HG03460 (cell line): ENCODE results near the gene TSGA10IP.
A peak's percentile ranks its signal among the peaks of the same experiment; 100 is the strongest.

Source experiments
- ATAC-seq: cut with Tn5 transposase; IDR thresholded peaks from one replicate; pipeline ENCODE4 v1.9.1; 2021; ENCODE audit not compliant: unreplicated experiment

Gene TSGA10IP

DNA sequence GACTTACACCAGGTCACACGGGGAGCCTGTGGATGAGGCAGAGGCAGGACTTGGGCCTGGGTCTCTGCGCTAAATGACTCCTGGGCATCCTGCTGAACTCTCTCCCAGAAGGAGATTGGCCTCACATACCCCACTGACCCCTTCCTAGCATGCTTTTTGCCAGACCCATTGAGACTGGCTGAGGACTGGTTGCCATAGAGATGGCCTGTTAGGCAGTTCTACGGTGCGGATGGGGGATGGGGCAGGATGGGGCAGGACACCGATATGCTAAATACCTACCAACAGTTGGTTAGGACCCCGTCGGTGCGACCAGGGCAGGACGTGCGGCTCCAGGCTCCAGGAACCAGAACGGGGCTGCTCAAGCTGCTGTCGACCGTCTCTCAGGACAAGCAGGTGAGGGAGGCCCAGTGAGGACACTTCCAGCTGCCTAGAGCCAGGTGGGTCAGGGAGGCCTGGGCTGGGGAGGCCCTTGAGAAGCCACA, at the start of gene TSGA10IP:
Gene TSGA10IP (plus strand): TSS at position 51 of the 482 bp plus-strand sequence. CDS start 196 bp downstream, at position 247.
- no peak for ATAC-seq

DNA sequence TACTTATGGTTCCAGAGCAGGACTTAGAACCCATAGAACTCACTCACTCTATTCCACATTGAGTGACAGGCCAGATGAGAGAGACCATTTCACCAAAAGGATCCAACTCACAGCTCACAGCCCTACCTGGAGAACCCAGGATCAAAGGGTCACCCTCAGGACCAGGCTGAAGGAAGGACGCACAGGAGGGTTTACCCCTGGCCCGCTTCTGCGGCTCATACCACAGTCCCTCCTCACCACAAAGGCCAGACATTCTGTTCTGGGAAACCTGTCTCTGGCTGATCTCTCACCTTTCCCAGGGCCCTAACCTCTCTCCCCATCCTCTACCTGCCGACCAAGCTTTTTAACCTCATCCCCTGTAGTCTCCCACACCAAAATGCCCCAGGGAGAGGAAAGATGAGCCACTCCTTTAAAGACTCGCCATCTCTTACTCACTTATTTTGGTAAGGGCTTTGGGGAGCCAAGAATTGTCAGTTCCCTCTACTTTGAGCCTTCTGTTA, 49.7 kb upstream of the TSGA10IP start:
- no peak for ATAC-seq

DNA sequence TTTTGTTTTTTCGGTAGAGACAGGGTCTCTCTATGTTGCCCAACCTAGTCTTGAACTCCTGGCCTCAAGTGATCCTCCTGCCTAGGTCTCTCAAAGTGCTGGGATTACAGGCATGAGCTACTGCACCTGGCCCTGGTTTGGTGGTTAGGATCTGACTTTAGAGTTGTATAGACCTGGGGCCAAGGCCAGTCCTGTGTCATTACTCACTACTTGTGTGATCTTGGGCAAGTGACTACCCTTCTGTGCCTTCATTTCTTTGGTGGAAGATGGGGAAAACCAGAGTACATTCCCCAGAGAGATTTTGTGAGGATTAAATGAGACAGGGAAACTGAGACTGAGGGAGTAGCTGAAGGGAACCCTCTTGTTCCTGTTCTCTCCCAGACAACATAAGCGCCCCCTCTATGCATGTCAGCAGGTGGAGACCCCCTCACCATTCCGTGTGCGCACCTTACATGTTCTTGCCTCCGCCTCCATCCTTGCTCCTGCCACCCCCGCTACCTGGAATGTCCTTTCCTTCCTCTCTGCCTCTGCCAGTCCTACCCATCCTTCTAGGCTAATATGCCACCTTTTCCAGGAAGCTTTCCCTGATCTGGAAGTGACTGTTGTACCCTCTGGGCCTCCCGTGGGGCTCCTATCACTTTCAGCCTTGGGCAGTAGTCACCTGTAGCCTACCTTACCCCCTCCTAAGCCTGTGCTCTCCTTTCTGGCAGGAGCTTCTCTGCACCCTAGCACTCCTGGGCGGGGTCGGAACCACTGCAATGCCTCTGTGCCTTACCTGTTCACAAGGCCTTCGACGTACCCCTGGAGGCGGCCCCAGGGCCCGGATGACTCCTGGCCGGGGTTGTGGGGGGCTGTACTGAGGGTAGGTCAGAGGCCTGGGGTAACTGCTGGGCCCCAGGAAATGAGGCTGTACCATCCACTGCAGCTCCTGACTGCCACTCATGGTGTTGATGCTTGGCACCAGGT, 49.0 kb upstream of the TSGA10IP start:
- no peak for ATAC-seq

DNA sequence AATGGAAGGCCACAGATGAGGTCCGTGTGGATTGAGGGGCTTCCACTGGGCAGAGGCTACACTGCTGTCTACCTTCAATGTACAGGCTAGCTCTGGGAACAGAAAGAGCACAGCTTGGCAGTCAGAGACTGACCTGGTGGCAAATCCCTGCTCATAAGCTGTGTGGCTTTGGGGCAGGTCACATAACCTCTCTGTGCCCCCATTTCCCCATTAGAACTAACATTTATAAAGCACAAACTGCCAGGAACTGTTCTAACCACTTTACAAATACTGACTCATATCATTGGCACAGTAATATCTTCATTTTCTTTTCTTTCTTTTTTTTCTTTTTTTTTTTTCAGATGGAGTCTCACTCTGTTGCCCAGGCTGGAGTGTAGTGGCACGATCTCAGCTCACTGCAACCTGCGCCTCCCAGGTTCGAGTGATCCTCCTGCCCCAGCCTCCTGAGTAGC, 48.2 kb upstream of the TSGA10IP start:
- ATAC-seq = no peak

DNA sequence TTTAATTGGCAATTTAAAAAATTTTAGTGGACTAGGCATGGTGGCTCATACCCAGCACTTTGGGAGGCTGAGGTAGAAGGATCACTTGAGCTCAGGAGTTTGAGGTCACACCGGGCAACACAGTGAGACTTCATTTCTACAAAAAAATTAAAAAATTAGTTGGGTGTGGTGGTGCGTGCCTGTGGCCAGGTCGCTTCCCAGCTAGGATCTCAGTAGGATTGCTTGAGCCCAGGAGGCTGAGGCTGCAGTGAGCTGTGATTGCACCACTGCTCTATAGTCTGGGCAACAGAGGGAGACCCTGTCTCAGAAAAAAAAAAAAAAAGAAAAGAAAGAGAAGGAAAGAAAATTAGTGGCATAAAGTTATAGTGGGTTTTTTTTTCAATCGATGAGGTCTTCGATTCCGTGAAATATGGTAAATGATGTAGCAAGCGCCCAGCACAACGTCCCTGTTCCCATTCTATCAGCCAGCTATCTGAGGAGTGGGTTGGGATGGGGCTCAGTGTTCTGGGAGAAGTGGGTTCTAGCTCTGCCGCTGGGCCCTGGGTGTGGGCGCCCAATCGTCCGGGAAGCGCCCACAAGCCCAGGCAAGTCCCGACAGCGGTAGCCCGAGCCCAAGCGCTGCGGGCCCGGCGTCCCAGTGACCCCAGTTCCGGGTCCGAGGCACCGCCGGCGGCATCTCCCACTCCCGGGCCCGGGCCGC, 46.5 kb upstream of the TSGA10IP start:
- ATAC-seq = no peak

DNA sequence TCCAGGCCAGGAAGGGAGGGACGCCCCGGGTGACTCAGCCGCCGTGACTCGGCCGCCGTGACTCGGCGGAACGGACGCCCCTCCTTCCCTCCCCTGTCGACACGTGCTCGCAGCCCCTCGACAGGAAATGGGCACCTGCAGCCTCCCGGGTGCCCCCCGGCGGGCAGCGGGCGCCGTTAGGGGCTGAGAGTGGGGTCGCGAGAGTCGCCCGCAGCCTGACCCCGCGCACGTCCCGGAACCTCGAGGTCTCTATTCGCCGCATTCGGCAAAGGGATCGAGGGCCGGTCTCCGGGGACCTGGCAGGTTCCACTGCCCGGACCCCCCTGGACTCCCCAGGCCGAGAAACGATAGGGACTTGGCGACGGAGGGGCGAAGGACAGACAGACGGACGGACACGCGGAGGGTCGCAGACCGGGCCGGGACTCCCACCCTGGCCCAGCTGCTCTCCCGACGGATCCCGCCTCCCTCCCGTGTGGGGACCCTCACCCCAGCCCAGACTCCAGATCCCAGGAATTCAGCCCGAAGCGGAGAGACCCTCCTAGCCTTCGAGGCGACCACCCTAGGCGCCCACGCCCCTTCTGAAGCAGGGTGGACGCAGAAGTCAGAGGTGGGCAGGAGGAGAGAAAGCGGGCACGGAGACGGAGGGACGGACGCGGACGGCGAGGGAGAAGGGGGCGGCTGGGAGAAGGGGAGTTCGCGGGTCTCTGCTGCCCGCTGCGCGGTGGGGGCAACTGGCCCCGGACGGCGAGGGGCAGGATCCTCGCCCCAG, 45.7 kb upstream of the TSGA10IP start:
- no peak for ATAC-seq

DNA sequence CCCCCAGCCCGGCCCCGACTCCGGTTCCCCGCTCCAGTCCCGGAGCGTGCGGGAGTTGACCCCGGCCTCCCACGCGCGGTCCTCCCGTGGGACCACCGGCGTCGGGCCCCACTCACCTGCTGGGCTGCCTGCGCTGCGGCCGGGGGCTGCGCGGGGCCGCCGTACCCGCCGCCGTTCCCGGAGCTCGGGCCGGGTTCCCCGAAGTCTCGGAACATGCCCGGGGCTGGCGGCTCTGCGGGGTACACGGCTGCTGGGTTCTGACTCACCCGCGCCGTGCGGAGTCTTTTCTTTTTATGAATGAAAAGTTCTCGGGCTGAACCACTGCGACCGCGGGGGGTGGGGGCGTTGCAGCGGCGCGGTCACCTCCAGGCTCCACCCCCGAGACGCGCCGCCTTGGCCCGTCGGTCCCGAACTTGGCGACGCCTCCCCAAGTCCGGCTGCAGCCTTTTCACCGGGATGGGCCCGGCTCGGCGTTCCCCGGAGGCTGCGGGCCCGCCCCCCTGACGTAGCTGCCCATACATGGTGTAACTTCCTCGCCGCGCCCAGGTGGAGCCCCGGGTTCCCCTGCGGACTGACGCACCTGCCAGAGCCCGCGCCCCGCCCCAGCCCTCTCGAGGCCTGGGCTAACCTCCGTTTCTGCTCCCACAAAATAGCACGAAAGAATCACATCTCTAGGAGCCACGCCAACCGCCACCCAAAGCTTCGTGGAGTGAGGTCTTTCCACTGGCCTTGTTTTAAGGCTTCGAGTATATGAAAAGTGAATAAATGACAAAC, 45.0 kb upstream of the TSGA10IP start, which contains the start of gene FOSL1:
Gene FOSL1 (minus strand): TSS at position 264 of the 774 bp plus-strand sequence. CDS start 49 bp downstream, at position 215.
- ATAC-seq = peak; percentile 76

DNA sequence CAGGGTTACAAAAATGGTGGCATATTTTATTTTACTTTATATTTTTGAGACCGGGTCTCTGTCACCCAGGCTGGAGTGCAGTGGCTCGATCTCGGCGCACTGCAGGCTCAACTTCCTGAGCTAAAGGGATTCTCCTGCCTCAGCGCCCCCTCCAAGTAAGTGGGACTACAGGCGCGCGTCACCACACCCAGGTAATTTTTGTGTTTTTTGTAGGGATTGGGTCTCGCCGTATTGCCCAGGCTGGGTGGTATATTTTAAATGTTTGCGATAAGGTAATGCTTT, 44.4 kb upstream of the TSGA10IP start:
- ATAC-seq = no peak

DNA sequence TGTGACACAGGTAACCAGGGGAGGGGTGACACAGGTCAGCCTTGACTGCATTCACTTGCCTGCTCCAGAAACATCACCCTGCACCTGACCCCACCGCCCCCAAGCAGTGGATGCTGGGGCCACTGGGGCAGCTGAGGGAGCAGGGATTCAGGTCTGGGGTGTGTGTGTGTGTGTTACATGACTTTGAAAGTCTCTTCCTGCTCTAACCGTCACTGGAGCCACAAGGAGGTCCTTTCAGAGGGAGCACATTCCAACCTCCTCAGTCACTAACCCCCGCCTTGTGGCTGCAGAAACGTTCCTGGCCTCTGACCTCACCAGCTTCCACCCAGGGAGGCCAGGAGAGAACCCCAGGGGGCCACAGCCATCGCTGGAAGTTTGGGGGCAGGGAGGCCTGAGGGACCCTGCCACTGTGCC, 42.2 kb upstream of the TSGA10IP start:
- no peak for ATAC-seq

DNA sequence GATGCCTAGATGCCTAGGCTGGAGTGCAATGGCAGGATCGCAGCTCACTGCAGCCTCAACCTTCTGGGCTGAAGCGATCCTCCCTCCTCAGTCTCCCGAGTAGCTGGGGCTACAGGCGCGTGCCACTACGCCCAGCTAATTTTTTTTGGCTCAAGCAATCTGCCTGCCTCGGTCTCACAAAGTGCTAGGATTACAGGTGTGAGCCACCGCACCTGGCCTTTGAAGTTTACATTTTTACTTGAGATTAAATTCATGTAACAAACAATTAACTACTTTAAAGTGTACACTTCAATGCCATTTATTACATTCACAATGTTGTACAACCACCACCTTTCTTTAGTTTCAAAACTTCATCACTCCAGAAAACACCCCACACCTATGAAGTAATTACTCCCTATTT, 41.6 kb upstream of the TSGA10IP start:
- no peak for ATAC-seq

DNA sequence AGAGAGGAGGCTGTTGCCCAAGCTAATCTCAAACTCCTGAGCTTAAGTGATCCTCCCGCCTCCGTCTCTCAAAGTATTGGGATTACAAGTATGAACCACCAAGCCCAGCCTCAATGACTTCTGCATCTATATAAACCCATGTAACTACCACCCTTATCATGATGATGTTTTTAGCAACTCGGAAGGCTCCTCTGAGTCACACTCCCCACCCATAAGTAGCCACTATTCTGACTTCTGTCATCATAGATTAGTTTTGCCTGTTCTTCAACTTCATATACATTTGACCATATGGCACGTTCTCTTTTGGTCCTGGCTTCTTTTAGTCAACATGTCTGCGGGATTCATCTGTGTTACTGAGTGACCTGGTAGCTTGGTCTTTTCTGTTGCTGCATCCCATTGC, 38.7 kb upstream of the TSGA10IP start:
- ATAC-seq = no peak

DNA sequence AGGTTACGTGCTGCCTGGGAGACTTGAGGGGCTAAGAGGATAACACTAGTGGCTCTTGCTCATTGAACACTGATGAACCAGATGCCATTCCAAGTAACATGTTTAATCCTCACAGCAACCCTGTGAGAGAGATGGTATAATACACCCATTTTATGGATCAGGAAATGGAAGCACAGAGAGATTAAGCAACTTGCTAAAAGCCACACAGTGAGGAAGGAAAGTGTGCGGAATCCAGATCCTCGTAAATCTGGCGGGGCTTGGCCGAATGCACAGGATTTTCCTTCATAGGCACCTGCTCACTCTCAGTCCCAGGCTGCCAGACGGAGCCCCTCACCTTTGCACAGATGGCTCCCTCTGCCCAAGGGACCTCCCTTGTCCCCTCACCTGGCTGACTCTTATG, 37.4 kb upstream of the TSGA10IP start:
- no peak for ATAC-seq

DNA sequence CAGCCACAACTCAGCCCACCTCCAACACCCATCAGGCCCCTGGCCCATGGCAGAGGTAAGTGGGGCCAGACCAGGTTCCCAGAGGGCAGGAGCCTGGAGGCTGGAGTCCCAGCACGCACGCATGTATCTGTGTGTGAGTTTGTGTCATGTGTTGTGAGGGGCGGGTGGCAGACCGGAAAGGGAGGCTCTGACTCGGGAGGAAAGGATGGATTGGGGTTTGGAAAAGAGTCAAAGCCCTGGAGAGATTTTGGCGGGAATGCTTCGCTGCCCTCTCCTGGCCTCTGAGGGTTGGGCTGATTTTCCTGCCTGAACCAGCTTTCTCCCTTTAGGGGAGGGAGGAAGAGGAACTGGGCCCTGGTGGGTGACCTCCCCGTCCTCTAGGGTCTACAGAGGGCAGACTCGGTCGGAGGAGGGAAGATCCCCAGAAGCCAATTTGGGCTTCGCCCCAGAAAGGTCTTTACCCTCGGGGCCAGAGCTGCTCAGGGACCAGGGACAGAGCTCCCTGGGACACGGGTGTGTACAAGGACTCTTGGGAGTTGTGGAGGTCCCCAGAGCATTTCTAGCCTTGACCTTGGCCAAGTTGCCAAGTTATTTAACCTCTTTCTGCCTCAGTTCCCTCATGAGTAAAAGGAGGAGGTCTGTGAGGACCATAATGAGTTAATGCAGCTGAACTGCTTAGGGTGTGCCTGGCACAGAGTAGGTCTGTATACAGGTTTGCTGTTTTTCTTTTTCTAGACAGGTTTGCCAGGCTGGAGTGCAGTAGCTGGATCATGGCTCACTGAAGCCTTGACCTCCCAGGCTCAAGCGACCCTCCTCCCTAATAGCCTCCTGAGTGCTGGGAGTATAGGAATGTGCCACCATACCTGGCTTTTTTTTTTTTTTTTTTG, 33.4 kb upstream of the TSGA10IP start:
- no peak for ATAC-seq

DNA sequence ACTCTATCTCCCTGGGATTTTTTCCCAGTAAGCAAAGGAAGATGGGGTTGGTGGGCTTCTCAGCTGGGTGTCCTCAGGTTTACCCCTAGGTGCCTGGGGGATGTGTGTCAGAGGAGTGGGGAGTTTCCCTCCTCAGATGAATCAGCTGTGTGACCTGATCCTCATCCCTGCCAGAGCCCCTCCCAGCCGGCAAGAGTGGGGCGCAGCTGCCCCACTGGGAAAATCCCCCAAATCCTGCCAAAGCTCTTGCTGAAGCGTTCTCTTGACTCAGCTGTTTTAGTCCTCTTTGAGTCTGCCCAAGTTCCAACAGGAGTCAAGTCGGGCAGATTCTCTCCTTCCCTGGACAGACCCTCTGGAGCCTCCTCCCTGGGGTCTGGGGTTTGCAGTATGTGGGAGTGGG, 32.4 kb upstream of the TSGA10IP start:
- no peak for ATAC-seq

DNA sequence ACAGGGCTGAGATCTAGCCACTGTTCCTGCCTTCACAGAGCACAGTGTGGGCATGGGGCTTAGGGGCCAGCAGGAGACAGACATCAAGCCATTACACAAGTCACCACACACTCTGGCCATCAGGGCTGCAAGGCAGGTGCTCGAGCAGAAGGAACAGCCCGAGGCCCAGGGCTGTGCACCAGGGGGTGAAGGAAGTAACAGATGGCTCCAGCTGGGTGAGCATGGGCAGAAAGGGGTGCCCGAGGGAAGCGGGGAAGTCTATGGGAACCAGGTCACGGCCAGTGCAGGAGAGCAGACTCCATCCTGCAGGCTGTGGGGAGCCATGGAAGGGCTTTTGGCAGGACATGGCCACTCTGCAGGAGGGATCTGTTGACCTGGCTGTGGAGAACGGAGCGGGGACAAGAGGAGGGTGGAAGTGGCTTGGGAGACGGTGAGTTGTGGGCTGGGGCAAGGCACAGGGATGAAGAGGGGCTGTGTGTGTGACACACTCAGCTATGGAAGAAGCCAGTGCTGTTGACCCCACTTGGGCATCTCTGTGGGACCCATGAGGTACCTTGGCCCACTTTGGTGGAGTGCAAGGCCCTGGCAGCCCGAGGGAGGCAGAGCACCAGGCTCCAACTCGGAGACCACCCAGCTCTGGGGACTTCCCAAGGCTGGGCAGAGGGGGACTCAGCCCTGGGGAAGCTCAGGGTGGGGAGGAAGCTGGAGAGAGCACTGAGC, 30.0 kb upstream of the TSGA10IP start:
- ATAC-seq = no peak

DNA sequence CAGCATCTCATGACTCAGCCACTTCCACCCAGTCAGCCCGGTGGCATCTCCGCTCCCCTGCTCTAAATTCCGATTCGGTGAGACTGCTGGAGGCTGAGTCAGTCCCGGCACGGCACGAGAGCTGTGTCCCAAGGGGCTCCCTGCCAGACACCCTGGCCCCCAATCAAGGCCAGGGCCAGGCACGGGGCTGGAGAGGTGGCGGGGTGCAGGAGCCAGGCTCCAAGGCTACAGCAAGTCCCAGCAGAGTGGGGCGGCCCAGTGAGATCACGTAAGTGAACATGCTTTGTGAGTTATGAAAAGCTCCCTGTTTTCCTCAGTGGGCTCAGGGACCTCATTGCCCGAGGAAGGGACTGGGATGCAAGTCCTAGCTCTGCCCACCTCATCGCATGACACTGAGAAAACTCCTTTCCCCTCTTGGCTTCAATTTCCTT, 29.4 kb upstream of the TSGA10IP start:
- ATAC-seq = no peak

DNA sequence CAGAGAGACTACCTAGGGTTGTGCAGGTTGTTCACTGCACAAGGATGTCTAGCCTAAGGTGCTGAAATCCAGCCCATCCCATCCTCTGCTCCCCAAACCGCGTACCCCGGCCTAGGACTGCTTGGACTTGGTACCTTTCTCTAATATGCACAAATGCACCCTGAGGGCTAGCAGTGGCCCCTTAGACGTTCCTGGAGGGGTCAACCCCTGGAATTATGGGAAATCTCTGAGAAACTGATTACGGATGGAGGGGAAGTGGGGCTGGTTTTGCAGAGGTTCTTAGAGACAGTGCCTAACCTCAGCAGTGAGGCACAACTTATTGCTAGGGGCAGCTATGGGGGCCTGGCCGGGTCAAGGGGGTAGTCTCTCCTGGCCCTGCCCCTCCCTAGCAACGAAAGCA, 28.9 kb upstream of the TSGA10IP start:
- ATAC-seq = no peak

DNA sequence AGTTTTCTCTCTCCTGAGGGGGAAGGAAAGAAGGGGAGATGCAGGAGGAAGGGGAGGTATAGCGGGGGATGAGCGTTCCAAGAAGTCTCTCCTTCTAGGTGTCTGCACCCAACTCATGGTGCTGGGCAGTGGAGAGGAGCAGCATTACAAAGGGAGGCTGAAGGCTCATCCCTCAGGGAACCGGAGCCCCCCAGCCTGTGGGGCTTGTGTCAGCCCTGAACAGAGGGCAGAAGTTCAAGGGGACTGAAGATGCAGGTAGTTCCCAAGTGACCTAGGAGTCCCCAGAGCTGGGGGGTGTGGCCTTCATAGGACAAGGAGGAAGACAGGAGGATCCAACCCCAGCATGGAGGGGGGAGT, 28.2 kb upstream of the TSGA10IP start:
- ATAC-seq = no peak
